OCI-M2 (cell line): ENCODE measurements around the gene TEX101.

Experiments
- DNase-seq: peaks from one replicate; lab custom pipeline; 2025; ENCODE audit not compliant: unreplicated experiment; lab: John Stamatoyannopoulos, UW

The TEX101 gene

DNA sequence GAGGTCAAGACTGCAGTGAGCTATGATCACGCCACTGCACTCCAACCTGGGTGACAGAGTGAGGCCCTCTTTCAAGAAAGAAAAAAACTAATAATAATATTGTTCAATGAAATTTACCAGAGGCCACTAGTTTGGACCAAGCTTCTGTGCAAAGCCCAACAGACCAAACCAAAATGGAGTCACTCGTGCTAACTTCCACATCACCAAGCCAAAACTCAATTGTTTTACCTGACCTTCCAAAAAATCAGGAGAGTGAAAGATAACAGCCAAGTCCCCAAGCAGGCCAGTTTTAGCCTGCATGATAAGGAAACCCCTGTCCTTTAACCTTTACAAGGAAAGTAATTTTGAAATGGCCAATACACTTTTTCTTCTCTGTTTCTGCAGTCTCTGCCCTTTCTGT lies 30.7 kb downstream of the TEX101 start:
- DNase-seq: no peak

DNA sequence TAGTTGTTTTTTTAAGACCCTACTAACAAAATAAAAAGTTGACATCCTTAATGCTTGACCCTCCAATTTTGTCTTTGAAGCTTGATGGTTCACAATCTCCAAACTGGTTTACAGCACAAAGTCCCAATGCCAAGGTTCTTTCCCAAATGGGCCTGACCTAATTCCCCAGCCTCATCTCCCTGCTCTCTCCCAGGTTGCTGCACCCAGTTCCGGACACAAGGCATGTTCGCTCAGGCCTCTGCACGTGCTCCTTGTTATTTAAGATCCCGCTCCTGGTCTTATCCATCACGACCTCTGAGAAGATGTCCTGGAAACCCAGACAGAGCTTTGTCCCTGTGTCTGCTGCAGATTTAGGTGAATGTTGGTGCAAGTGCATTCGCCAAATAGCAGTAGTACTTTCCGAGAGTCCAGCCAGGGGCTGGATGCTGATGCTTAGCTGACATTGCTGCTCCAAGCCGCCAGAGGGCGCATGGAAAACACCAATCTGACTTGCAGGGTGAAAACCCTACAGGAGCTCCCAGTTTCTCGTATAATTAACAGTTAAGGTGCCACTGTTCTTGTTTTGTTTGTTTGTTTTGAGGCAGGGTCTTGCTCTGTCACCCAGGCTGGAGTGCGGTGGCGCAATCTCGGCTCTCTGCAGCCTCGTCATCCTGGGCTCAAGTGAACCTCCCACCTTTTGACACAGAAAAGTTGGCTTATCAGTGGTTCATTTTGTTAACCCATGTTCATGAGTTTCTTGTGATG lies 32.2 kb downstream of the TEX101 start:
- no peak for DNase-seq

DNA sequence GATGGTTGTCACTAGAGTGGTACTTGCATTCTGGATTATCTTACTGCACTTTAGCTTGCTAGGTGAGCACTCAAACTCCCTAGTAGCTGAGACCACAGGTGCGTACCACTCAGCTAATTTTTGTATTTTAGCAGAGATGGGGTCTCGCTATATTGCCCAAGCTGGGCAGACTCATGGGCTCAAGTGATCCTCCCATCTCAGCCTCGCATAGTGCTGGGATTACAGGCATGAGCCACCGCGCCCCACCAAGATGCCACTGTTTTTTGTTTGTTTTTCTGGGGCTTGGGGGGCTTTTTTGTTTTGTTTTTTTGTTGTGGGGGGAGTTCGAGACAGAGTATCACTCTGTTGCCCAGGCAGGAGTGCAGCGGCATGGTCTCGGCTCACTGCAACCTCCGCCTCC lies 33.0 kb downstream of the TEX101 start:
- DNase-seq: no peak

DNA sequence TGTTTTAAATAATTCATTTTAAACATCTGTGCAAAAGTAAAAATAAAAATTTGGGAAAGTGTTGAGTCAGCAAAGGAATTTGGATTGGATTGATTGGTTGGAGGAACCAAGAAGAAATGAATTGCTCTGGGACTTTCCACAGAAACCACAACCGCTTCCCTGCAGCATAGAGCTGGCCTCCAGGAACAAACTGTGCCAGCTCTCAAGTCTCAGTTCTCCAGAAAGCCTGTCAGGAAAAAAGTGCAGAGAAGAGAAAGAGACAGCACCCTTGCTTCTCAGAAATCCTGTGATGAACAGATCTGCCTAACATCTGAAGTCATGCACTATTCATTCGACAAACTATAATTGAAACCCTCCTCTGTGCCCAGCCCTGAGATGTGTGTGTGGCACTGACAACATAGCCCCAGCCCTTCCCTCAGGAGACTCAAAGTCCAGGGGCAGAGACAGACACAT lies 35.9 kb downstream of the TEX101 start:
- DNase-seq: no peak

DNA sequence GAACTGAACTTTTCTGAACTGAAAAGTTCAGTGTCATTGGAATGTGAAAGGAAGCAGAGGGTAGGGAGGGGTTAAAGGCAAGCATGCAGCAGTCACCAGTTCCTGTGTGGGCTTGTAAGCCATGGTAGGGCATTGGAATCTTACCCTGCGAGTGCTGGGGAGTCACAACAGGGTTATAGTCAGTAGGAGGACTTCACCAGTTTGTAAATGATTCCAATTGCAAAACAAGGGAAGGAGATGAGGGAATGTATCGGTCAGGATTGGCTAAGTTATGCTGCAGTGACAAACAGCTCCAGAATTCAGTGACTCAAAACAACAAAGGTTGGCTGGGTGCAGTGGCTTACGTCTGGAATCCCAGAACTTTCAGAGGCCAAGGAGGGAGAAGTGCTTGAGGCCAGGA lies 37.9 kb downstream of the TEX101 start:
- no peak for DNase-seq

DNA sequence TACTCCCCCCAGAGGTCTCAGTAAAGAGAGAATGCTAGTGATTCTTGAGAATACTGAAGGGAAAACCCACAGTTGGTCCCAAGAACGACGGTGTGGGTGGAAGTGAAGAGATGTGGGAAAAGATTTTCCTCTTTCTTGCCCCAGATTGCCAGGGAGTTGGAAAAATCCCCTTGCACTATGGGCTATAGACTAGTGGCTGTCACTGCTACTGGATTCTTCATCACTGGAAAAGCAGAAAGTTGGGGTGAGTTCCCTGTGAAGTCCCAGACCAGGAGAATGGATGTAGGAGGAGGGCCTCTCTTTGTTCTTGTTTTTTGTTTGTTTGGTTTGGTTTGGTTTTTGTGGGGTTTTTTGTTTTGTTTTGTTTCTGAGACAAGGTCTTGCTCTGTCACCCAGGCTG lies 39.3 kb downstream of the TEX101 start:
- no peak for DNase-seq

DNA sequence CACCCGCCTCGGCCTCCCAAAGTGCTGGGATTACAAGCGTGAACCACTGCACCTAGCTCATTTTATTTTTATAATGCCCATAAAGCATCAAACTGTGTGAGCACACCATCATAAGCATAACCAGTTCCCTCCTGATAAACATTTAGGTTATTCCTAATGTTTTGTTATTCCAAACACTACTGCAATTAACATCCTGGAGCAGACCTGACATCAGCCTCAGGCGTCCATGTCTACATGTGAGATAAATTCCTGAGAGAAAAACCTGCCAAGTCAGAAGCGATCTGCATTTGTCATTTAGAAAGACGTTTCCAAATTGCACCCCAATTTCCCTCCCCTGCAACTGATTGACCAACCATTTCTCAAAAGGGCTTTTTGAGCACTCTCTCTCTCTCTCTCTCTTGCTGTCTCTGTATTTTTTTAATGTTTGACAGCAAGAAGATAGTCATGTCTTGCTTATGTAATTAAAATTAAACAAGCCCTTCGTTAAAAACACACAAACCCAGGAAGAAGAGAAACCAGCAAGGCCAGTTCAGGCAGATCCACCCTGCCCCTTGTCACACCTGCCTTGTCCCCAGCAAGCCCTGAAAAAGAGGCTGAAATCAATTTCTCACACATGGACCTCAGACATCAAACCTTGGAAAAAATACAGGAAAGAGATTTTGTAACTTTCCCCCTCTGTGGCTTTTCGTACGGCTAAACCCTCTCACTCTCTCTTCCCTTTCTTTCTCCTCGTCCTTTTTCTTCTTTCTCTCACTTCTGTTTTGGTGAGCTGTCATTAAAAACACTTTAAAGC lies 40.8 kb downstream of the TEX101 start:
- no peak for DNase-seq

DNA sequence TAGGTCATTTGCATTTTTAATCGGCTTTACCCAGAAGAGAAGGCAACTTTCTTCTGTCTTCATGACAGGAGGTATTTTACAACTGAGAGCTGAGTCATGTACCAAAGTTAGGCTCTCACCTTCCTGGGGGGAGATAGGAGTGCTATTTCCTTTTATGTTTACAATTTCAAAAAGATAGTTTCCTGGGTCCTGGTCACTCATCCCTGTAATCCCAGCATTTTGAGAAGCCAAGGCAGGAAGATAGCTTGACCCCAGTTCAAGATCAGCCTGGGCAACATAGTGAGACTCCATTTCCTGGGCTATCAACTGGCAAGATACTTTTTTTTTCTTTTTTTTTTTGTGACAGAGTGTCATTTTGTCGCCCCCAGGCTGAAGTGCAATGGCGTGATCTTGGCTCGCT lies 43.1 kb downstream of the TEX101 start:
- DNase-seq: no peak

DNA sequence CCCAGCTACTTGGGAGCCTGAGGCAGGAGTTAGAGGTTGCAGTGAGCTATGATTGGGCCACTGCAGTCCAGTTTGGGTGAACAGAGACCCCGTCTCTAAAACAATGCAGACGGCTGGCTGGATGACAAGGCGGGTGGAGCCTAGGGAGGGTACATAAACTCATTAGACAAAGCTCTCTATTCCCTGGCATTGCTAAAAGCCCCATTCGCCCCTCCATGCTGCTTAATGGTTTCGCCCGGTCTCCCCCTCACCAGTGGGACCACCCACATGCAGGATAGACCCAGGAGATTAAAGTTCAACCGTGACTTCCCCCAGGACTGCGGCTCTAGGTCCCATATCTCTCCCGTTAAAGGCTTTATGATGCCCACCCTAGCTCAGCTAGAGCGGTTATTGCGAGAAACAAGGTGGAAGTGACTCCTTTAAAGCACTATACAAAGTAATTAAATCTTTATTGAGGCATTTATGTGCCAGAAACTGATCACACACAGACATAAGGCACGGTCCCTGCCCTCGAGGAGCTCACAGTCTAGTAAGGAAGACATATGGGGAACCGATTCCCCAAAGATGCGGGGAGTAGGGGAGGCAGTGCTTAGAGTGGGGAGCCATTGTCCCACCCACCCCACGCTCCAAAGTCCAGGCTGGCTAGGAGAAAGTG lies 45.8 kb downstream of the TEX101 start:
- DNase-seq: no peak

DNA sequence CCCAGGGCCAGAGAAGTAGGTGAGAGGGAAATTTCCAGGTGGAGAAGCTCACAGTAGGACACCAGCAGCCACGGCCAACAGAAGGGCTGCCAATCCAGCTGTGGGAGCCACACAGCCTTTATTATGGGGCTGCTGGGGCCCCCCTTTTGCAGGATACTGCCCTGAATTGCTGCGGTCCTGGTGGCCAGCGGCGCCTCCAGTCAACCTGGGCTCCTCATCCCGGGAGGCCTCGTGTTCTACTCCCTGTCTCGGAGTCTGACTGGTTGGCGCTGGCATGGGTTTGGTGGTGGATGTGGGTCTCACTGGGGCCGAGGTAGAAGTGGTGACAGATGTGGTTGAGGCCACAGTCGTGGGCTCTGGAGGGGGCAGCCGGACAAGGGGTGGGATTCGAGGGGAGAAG lies 46.6 kb downstream of the TEX101 start:
- DNase-seq: no peak

DNA sequence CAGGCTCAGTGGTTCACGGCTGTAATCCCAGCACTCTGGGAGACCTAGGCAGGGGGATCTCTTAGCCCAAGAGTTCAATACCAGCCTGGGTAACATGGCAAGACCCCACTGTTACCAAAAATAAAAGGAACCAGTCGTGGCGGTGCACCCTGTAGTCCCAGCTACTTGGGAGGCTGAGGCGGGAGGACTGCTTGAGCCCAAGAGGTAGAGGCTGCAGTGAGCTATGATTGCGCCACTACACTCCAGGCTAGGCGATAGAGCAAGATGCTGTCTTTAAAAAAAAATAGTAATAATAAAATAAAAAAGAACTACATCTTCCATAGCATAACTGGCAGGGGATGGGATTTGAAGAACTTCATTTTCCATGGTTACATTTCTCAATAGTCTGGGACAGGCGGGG lies 47.7 kb downstream of the TEX101 start:
- DNase-seq: no peak

DNA sequence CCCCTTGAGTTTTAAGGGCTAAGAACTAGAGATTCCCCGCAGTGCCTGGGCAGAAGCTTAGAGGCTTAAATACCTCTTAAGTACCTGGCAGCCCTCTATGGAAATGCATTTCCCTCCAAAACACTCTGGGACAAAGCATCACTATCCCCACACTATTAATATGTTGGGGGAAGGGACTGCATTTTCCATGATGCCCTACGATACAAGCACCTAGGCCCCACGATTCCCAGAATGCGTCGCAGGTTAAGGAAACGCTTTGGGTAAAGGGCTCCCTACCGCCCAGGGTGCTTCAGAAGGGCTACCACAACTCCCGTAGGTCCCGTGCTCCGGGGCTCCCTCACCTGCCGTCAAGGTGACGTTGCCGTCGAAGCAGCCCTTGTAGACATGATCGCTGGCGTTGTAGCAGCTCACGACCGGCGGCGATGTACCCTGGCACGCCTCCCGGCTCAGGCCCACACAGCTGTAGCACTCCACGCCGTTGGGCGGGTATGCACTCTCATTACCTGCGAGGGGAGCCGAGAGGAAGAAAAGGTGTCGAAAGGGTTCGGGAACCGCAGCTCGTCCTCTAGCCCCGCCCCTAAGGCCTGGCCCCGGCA lies 48.2 kb downstream of the TEX101 start:
- no peak for DNase-seq

DNA sequence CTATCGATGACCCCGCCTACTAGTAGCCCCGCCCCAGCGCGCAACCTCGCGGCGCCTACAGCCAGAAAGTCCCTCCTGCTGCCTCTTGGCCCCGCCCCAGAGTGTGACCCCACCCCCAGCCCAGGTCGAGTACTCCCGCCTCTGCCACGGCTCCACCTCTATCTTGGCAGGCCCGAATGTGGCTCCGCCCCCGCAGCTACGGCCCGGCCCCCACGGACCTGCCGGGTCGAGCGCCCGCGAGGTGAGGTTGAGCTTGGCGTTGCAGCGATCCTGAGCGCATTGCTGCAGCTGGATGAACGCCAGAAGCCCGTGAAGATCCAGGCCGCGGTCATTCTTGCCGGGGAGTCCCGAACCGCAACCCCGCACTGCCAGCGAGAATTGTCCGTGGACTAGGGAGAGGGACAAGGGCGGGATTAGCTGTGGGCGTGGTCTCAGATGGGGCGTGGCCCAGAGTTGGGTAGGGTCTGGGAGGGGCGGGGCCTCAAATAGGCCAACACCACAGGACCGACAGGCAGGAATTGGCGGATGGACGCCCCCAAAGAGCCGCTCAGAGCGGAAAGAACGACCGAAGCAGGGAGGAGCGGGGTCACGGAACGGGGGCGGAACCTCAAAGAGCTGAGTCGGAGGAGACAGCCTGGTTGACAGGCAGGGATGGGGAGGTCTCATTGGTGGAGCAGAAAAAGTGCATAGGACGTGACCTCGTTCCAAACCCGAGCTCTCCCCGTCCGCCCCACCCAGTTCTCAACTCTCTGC lies 48.9 kb downstream of the TEX101 start:
- DNase-seq: peak; percentile 94

DNA sequence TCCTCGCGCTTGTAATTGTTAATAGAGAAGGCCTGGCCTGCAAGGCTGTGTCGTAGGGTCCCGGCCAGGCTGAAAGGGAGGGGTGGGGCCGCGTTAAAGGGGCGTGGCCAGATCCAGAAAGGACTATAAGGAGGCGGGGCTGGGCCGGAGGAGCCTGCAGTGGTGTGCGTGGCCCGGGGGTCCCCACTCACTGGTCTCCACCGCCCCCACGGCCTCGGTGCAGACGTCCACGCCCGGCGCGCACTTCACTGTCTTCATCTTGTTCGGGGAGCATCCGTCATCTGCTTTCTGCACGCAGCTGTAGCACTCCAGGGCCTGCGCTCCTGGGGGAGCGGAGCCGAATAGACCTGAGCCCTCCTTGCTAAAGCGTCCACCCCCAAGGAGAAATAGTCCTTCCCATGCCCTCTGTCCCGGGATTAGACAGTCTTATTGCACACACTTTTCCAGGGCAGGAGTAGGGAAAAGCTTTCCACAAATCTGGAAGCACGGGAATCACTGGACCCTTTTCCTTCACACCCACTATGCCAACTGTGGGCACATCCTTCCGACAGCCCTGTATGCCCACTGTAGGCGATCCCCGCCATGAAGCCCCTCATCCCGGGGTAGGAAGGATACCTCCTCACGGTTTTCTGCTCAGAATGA lies 49.6 kb downstream of the TEX101 start:
- no peak for DNase-seq

DNA sequence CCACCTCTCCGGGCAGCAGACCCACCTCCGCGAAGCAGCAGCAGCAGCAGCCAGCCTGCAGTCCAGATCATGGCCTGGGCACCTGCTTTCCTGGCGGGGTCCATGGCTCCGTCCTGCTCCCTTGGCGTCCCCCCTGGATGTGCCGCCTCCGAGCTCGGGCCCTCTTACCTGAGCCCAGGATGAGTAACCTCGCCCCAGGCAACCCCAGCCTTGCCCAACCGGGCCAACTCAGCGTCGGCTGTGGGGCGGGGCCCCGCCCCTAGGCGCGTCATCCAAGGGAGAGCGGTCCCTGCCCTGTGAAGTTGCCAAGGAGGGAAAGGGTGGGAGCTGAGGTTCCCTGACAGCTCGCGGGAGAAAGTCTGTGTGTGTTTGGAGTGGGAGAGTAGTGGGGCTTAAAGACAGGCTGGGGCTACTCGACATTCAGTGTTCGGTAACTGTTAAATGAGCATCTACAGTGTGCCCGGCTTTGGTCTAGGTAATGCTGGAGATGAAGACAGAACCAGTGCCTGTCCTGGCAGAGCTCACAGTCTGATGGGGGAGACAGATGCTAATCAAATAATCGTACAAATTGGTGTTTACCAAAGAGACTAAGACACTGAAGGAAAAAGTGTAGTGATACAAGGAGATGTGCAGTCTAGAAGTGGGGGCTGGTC lies 50.9 kb downstream of the TEX101 start, which contains the start of gene LYPD3:
Gene LYPD3 (minus strand): TSS at position 141 of the 653 bp plus-strand sequence. CDS start 37 bp downstream, at position 104.
- no peak for DNase-seq

DNA sequence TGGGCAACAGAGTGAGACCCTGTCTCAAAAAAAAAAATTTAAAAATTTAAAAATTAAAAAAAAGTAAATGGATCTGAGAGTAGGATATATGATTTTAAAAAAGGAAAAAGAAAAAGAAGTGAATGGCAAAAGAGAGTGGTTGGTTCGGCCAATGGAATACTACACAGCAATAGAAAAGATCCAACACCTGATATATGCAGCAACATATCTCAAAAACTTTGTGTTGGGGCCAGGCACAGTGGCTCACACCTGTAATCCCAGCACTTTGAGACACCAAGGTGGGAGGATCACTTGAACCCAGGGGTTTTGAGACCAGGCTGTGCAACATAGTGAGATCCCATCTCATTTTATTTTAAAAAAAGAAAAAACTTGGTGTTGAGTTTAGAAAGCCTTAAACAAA lies 52.1 kb downstream of the TEX101 start:
- DNase-seq: no peak

DNA sequence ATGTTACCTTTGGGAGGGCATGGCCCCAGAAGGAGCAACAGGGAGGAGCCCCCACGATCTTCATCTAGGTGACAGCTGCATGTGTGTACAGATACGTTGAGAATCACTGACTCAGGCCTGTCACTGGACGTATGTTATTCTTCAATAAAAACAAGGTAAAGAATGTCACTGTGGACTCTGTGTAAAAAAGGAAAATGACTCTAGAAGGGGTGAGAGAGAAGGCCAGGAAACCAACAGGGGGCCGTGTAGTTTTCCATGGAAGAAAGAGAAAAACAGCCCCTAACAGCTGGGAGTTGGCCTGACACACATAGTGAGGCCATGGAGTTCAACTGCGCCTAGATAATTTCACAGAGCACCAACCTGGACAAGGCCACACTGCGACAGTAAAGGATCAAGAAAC lies 52.6 kb downstream of the TEX101 start:
- no peak for DNase-seq

DNA sequence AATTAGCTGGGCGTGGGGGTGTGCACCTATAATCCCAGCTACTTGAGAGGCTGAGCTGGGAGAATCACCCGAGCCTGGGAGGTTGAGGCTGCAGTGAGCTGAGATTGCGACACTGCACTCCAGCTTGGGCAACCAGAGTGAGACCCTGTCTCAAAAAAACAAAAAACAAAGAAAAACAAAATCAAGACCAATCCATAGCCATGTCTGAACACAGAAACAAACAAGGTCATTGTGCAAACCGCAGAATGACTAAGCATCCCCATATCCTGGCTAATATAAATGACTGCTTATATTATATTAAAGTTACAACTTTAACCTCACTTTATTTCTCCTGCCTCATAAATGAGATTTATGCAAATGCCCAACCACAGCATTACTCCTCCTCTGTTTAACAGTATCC lies 53.0 kb downstream of the TEX101 start:
- DNase-seq: no peak
